EL (cell line): ENCODE results near the gene MRPL43.
"Not testable (repeated sequence)": the region's sequence is repeated elsewhere in the genome, so short reads cannot be mapped to it uniquely, and the experiment has no call there.

Source experiments
- DNase-seq: peaks from one replicate; pipeline ENCODE4 v3.0.0-alpha.2; 2016

MRPL43 gene

GRCh38 chr10:100981178-100981772, 6.0 kb downstream of the MRPL43 start:
- DNase-seq: no peak

DNA sequence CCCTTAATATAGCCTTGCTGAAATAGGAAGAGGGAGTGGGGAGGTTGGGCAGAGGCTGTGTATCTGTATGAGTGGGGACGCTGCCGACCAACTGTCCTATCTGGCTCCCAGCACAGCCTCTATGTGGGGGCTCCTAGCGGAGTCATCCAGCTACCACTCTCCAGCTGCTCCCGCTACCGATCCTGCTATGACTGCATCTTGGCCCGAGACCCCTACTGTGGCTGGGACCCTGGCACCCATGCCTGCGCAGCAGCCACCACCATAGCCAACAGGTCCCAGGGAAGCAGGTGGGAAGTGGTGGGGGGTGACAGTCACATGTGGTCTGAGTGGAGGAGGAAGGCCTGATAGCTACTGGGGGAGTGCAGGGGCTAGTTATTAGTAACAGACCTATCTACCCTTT, 6.6 kb downstream of the MRPL43 start:
- no peak for DNase-seq

DNA sequence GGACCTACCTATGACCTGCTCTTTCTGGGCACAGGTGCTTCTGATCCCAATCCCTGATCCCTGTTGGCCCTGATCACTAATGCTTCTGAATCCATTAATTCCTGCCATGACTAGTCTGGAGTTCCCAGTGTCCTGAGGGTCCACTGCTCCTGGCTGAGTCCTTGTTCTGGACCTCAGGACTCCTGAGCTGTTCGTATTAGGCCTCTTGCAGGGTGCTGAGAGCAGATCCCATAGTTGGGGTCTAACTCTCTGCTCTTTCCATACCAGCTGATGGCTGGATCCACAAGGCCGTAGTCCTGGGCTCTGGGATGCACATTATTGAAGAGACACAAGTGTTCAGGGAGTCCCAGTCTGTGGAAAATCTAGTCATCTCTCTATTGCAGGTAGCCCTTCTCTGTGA, 7.0 kb downstream of the MRPL43 start:
- no peak for DNase-seq

DNA sequence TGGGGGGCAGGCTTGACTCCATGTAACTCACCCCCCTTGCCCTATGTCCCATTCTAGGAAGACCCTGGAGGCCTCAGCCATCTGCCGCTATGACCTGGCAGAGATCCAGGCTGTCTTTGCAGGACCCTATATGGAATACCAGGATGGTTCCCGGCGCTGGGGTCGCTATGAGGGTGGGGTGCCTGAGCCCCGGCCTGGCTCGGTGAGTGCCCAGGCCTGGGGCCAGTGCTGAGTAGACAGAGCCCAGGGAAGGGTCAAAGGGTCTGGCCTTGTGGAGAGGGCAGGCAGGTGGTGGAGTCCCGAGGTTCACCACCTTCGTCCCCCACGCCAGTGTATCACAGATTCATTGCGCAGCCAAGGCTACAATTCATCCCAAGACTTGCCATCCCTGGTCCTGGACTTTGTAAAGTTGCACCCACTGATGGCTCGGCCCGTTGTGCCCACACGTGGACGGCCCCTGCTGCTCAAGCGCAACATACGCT, 7.5 kb downstream of the MRPL43 start:
- DNase-seq: no peak

DNA sequence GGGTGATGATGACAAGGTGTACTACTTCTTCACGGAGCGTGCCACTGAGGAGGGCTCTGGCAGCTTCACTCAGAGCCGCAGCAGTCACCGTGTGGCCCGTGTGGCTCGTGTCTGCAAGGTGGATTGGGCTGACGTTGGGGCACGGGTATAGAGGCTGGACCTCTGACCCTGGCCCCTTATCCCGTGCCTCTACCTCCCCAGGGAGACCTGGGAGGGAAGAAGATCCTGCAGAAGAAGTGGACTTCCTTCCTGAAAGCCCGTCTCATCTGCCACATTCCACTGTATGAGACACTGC, 8.4 kb downstream of the MRPL43 start:
- DNase-seq: no peak

- no peak for DNase-seq
These were observed 9.0 kb downstream of the MRPL43 start for GRCh38 chr10:100978121-100978900.

DNA sequence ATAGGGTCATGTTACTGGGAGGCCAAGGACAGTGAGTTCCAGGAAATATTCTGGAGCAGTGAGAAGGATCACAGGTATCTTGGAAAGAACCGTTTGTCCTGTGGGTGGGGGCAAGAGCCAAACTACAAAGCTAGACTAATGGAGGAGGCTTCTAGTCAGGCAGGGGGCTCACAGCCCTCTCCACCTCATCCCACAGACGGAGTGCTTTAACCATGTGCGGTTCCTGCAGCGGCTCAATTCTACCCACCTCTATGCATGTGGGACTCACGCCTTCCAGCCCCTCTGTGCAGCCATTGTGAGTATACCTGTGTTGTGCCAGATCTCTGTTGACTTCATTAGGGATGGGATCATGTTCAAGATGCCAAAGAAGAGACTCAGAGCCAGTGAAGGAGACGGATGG, 9.9 kb downstream of the MRPL43 start:
- no peak for DNase-seq

- DNase-seq: no peak
These were observed 10.4 kb downstream of the MRPL43 start for GRCh38 chr10:100976906-100977305.

GRCh38 chr10:100975397-100975796, 11.9 kb downstream of the MRPL43 start:
- DNase-seq: not testable (repeated sequence)

DNA sequence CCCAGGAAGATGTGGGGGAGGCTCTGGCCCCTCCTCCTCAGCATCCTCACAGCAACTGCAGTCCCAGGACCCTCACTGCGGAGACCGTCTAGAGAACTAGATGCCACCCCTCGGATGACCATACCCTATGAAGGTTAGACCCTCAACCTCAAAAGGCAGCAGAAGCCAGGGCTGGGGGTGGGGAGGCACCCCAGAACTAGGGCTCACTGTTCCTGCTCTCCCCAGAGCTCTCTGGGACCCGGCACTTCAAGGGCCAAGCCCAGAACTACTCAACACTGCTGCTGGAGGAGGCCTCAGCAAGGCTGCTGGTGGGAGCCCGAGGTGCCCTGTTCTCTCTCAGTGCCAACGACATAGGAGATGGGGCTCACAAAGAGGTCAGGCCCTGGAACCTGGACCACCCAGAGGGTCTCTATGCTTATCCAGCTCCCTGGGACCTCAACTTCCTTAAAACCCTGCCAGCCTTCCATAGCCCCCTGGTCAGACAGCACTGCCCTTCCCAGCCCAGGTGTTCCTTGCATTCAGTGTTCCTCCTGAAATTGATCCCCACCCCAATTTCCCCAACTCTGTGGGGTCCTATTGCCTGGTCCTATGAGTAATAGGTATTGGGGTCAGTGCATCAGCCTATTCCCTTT, 14.3 kb downstream of the MRPL43 start:
- no peak for DNase-seq

DNA sequence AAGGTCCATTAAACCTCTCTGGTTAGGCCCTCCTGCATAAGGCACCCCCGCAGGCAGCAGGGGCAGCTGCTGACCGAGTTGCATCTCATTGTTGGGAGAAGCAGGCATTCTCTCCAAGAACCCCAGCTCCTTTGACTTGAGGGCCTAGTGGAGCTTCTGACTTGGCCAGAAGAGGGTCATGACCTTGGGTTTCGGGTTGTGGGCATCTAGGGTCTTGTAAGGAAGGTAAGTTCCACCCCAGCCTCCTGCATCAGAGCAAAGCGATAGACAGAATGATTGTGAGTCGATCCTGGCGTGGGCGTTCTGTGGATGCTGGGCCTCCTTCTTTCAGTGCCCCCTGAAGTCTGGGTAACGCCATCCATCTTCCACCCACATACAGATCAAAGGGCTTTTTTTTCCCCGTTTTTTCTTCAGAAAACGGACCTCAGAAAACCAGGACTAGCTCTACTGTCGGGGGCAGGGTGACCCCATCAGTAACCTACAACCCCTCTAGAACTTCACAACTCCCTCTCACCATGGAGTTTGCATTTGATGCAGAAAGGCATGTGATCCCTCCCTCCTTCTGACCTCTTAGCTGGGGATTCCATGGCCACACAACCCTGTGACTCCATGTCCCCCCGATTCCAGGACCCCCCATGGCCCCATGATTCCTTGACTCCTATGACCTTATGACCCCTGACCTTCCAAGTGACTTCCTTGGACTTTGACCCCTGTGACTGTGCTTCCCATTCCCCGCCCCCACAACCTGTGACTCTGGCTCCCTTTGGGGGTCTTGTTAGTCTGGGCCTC, 15.0 kb downstream of the MRPL43 start:
- DNase-seq: no peak

DNA sequence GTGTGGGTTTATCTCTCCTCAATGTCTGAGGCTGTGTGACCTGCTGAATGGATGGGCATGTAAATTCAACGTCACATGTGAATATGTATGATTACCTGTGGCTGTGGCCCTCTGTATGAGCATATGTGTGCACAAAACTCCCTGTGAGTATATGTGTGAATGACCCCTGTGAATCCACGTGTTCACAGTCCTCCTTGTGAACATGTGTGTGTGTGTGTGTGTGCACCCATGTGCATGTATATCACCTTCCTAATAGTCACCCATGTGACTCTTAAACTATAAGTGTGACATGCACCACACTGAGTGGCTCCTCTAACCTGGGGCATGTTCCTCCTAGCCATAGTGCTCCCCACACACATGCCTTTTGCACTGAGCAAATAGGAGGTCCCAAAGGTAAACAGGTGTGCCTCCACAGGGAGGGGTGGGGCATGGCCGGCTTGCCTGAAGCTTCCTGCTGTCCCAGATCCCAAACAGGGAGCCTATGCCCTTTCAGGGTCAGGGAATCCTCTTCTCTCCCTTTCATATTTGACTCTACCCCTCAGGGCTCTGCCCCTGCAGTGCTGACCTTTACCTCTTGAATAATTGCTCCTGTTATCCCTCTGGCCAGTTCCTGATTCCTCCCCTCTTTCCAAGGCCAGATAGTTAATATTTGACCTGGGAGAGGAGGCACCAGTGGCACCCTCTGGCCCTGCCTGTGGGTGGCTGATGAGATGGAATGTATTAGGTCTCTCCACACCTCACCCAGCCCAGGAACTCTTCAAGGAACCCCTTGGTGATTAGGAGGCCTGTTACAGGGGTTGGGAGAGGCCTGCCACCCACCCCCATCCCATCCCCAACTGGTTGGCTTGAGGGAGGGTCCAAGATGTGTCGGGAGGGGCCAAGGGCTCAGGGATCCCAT, 16.1 kb downstream of the MRPL43 start:
- DNase-seq: no peak

DNA sequence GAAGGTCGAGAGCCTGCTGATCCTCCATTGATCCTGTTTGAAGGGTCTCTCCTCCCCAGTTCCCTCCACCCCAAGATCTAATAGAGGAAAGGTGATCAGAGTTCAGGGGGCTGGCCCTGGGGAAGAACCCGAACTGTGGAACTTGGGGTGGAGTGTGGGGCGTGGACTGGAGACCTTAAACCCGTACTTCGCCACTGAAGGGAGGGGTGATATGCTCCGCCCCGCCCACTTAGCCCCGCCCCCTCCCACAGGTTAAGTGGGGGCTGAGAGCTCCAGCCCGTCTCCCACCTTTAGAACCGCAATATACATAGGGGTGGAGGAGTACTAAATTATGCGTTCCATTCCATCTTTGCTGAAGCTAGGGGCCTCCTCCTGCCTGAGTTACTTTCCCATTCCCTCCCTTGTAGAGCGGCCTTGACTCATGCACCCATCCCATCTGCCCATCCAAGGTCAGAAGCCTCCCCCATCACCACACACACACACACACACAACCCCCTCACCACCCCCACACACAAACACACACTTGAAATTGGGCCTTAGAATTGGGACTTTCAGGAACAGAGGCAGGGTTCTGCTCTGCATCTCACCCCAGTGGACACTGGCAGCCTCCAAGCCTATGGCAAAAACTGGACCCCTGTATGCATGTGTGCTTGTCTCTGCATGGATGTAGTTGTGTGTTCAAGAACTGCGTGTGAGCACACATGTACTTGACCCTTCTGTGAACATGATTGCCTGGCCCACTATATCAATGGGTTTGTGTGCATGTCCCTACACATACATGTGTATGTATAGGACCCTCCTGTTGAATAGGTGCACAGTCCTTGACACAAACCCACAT, 17.0 kb downstream of the MRPL43 start:
- no peak for DNase-seq

GRCh38 chr10:100969187-100970075, 17.9 kb downstream of the MRPL43 start, which contains the start of gene SEMA4G:
Gene SEMA4G, plus strand, starts transcription at chr10:100969504. Its CDS starts 3,409 bp downstream, at chr10:100972913.
- DNase-seq: peak; percentile 26

DNA sequence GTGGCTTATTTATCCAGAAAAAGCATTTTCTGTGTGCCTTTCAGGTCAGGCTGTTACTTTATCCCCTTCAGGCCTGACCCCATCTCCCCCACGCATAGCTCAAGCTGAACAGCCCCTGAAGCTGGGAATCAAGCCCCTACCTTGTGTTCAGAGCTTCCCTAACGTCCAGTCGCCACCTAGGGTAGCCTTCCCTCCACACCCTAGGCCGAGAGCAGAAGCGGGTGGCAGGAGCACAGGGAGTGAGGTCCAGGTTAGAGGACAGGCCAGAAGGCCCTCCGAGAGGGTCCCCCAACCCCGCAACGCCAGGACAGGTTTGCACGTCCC, 18.5 kb downstream of the MRPL43 start:
- DNase-seq: no peak

DNA sequence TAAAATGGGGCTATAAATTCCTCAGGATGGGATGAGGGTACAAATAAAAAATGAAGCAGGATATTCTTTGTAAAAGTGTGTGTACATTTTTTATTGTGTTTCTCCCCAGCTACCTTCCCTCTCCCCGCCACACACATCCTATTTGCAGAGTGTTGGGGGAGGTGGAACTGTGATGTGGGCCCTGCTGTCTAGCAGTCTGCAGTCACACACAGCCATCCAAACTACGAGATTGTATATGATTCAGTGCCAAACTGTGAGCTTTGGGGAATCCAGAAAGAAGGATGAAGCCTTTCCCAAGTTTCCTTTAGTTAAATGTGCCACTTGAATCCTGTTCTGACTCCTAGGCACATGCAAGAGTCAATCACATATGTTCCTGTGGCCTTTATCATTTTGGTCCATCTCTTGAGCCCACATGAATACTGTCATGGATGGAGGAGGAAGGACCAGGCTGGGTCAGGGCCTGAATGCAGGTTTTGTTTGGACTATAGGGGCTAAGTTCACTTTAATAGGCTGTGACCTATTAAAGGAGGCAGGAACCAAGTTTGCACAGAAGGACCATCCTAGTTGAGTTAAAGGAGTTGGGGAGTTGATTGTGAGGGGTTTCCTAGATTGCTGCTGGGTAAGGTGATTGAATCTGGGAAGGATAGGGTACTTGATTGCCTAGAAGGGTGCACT, 19.1 kb downstream of the MRPL43 start:
- DNase-seq: no peak

GRCh38 chr10:100967332-100967731, 20.0 kb downstream of the MRPL43 start:
- no peak for DNase-seq

DNA sequence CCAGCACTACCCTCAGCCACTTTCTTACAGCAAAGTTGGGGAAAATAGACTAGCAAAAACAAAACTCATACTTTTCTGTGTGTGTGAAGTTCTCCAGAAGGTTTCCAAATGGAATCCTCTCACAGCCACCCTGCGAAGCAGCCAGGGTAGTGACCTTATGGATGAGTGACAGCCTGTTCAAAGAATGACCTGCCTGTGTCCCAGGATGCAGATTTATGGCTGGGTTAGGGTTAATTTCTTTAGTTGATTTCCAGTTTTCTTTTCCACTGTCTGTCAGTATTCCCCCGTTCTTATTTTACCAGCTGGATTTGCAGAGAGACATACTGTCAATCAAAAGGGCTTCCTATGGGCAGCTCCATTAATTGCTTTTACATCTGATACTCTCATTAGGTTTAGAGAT, 20.4 kb downstream of the MRPL43 start:
- DNase-seq: no peak

GRCh38 chr10:100965820-100966219, 21.5 kb downstream of the MRPL43 start:
- DNase-seq: no peak

- no peak for DNase-seq
These were observed 23.5 kb downstream of the MRPL43 start for GRCh38 chr10:100963826-100964225.
